WTC11 (cell line): Measurements from ENCODE around the gene UBASH3A. TPM values are rescaled to one million over a fixed set of nuclear protein-coding genes. Genes with fewer than 3 reads are reported as not detected.

Experiments used
- ATAC-seq: fragments of 200-7000 bp; cut with Tn5 transposase; 2 replicates; pipeline ENCODE4 v1.10.0; 2021; ENCODE audit warnings: mild to moderate bottlenecking, moderate library complexity
- CTCF ChIA-PET: fragments of 300-600 bp; sonication (Branson Sonifier 250); formaldehyde crosslinking; loops from one replicate; lab custom pipeline; 2021; ENCODE audit warnings: antibody characterized with exemption; lab: Charles Lee
- POLR2A ChIA-PET: fragments of 350-600 bp; sonication (Branson Sonifier 250); formaldehyde crosslinking; loops from one replicate; lab custom pipeline; 2021; ENCODE audit warnings: antibody characterized with exemption; lab: Charles Lee
- DNase-seq: peaks from one replicate; pipeline ENCODE4 v3.0.0; 2021; ENCODE audit warnings: low spot score
- H3K27ac Mint-ChIP-seq: 2 replicates; pipeline ENCODE4 v1.8.0; 2021; ENCODE audit warnings: mixed read lengths
- H3K27me3 Mint-ChIP-seq: 2 replicates; pipeline ENCODE4 v1.8.0; 2021; ENCODE audit warnings: low read depth, mild to moderate bottlenecking, moderate library complexity, mixed read lengths
- H3K36me3 Mint-ChIP-seq: 2 replicates; pipeline ENCODE4 v1.8.0; 2021; ENCODE audit warnings: mixed read lengths
- H3K4me1 Mint-ChIP-seq: 2 replicates; pipeline ENCODE4 v1.8.0; 2022; ENCODE audit warnings: mixed read lengths
- H3K4me3 Mint-ChIP-seq: 2 replicates; pipeline ENCODE4 v1.8.0; 2021; ENCODE audit warnings: mild to moderate bottlenecking, moderate library complexity, mixed read lengths
- H3K9me3 Mint-ChIP-seq: 2 replicates; pipeline ENCODE4 v1.8.0; 2021; ENCODE audit warnings: mixed read lengths
- GABPB1 ChIP-seq: sonication (generic); formaldehyde crosslinking; IDR thresholded peaks from 2 replicates; pipeline ENCODE4 v1.8.1; 2023; ENCODE audit warnings: mild to moderate bottlenecking, missing genetic modification reagents
- GRHL2 ChIP-seq: fragments of 250-450 bp; sonication (Bioruptor Pico); IDR thresholded peaks from 2 replicates; pipeline ENCODE4 v1.8.0; 2022; ENCODE audit warnings: mild to moderate bottlenecking, moderate library complexity; ENCODE audit not compliant: insufficient replicate concordance, severe bottlenecking
- TCF7 ChIP-seq: sonication (generic); formaldehyde crosslinking; IDR thresholded peaks from 2 replicates; pipeline ENCODE4 v1.8.0; 2022; ENCODE audit warnings: mild to moderate bottlenecking, low read depth, missing genetic modification reagents, moderate library complexity
- ZNF121 ChIP-seq: sonication (generic); formaldehyde crosslinking; IDR thresholded peaks from 2 replicates; pipeline ENCODE4 v1.8.0; 2023; ENCODE audit warnings: missing genetic modification reagents
- ZNF423 ChIP-seq: fragments of 250-450 bp; sonication (Bioruptor Pico); IDR thresholded peaks from 2 replicates; pipeline ENCODE4 v2.1.2; 2022; ENCODE audit warnings: mild to moderate bottlenecking, moderate library complexity
- total RNA-seq: library from RNA; stranded (reverse); gene quantifications from 3 replicates; pipeline ENCODE4 v1.2.3, GENCODE V29; 2021
- TF ChIP-seq, protein P1 (sequence below): sonication (generic); formaldehyde crosslinking; IDR thresholded peaks from 2 replicates; pipeline ENCODE4 v1.8.0; 2022; ENCODE audit warnings: mild to moderate bottlenecking, missing genetic modification reagents
- TF ChIP-seq, protein P2 (sequence below): sonication (generic); formaldehyde crosslinking; IDR thresholded peaks from 2 replicates; pipeline ENCODE4 v1.8.0; 2023; ENCODE audit warnings: missing genetic modification reagents, mild to moderate bottlenecking, borderline replicate concordance
- TF ChIP-seq, protein P3 (sequence below): sonication (generic); formaldehyde crosslinking; IDR thresholded peaks from 2 replicates; pipeline ENCODE4 v1.8.1; 2023; ENCODE audit warnings: mild to moderate bottlenecking, missing genetic modification reagents
- TF ChIP-seq, protein P4 (sequence below): sonication (generic); formaldehyde crosslinking; IDR thresholded peaks from 2 replicates; pipeline ENCODE4 v1.8.1; 2023; ENCODE audit warnings: mild to moderate bottlenecking, missing genetic modification reagents, moderate library complexity
- TF ChIP-seq, protein P5 (sequence below): sonication (generic); formaldehyde crosslinking; IDR thresholded peaks from 2 replicates; pipeline ENCODE4 v1.8.1; 2023; ENCODE audit warnings: mild to moderate bottlenecking, missing genetic modification reagents, moderate library complexity
- TF ChIP-seq, protein P6 (sequence below): sonication (generic); formaldehyde crosslinking; IDR thresholded peaks from 2 replicates; pipeline ENCODE4 v1.8.0; 2023; ENCODE audit warnings: mild to moderate bottlenecking, missing genetic modification reagents
- TF ChIP-seq, protein P7 (sequence below): sonication (generic); formaldehyde crosslinking; IDR thresholded peaks from 2 replicates; pipeline ENCODE4 v1.8.1; 2023; ENCODE audit warnings: mild to moderate bottlenecking, moderate library complexity, missing genetic modification reagents
- TF ChIP-seq, protein P8 (sequence below): fragments of 250-450 bp; sonication (Bioruptor Pico); IDR thresholded peaks from 2 replicates; pipeline ENCODE4 v2.1.2; 2022; ENCODE audit warnings: mild to moderate bottlenecking, moderate library complexity

Gene UBASH3A
- total RNA-seq, 1 experiment from 2014 or later = not detected

DNA sequence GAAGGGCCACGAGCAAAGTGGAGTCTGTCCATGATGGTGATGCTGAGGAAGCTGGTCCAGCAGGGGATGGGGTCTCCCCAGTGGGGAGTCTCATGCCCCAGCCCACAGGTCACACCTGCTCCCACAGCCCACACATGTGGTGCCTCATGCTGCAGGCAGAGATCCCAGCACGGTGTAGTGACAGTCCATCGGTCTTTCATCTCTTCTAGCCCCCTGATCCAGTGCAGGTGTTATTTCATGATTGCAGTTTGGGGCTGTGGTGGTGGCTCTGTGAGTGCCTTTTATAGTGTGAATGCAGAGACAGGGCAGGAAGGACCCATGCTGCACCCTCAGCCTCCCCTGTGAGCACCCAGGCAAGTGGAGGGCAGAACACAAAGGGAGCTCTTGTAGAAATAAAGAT is 45.0 kb downstream of the UBASH3A start (continued):
- TF ChIP-seq, protein P1, sequence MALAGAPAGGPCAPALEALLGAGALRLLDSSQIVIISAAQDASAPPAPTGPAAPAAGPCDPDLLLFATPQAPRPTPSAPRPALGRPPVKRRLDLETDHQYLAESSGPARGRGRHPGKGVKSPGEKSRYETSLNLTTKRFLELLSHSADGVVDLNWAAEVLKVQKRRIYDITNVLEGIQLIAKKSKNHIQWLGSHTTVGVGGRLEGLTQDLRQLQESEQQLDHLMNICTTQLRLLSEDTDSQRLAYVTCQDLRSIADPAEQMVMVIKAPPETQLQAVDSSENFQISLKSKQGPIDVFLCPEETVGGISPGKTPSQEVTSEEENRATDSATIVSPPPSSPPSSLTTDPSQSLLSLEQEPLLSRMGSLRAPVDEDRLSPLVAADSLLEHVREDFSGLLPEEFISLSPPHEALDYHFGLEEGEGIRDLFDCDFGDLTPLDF = no peak
- TF ChIP-seq, protein P2, sequence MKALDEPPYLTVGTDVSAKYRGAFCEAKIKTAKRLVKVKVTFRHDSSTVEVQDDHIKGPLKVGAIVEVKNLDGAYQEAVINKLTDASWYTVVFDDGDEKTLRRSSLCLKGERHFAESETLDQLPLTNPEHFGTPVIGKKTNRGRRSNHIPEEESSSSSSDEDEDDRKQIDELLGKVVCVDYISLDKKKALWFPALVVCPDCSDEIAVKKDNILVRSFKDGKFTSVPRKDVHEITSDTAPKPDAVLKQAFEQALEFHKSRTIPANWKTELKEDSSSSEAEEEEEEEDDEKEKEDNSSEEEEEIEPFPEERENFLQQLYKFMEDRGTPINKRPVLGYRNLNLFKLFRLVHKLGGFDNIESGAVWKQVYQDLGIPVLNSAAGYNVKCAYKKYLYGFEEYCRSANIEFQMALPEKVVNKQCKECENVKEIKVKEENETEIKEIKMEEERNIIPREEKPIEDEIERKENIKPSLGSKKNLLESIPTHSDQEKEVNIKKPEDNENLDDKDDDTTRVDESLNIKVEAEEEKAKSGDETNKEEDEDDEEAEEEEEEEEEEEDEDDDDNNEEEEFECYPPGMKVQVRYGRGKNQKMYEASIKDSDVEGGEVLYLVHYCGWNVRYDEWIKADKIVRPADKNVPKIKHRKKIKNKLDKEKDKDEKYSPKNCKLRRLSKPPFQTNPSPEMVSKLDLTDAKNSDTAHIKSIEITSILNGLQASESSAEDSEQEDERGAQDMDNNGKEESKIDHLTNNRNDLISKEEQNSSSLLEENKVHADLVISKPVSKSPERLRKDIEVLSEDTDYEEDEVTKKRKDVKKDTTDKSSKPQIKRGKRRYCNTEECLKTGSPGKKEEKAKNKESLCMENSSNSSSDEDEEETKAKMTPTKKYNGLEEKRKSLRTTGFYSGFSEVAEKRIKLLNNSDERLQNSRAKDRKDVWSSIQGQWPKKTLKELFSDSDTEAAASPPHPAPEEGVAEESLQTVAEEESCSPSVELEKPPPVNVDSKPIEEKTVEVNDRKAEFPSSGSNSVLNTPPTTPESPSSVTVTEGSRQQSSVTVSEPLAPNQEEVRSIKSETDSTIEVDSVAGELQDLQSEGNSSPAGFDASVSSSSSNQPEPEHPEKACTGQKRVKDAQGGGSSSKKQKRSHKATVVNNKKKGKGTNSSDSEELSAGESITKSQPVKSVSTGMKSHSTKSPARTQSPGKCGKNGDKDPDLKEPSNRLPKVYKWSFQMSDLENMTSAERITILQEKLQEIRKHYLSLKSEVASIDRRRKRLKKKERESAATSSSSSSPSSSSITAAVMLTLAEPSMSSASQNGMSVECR (CRISPR knock-in tag) = no peak
- TF ChIP-seq, protein P3, sequence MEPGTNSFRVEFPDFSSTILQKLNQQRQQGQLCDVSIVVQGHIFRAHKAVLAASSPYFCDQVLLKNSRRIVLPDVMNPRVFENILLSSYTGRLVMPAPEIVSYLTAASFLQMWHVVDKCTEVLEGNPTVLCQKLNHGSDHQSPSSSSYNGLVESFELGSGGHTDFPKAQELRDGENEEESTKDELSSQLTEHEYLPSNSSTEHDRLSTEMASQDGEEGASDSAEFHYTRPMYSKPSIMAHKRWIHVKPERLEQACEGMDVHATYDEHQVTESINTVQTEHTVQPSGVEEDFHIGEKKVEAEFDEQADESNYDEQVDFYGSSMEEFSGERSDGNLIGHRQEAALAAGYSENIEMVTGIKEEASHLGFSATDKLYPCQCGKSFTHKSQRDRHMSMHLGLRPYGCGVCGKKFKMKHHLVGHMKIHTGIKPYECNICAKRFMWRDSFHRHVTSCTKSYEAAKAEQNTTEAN = no peak

DNA sequence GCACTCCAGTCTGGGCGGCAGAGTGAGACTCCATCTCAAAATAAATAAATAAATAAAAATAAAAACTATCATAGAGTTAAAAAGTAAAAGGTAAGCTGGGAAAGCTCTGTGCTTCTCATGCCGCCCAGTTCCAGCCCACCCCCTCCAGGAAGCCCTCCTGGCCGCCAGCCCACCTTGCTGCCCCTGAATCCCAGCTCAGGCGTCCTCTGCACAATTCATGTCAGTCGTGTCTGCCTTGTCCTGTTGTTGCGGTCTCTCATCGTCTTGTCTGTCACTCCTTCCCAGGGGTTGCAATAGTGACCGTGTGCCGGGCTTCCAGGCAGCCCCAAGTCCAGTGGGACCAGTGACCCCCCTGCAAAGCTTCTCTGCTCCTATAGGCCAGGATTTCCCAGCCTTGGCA is 48.2 kb downstream of the UBASH3A start:
- H3K27ac Mint-ChIP-seq = no peak overlapping the region

DNA sequence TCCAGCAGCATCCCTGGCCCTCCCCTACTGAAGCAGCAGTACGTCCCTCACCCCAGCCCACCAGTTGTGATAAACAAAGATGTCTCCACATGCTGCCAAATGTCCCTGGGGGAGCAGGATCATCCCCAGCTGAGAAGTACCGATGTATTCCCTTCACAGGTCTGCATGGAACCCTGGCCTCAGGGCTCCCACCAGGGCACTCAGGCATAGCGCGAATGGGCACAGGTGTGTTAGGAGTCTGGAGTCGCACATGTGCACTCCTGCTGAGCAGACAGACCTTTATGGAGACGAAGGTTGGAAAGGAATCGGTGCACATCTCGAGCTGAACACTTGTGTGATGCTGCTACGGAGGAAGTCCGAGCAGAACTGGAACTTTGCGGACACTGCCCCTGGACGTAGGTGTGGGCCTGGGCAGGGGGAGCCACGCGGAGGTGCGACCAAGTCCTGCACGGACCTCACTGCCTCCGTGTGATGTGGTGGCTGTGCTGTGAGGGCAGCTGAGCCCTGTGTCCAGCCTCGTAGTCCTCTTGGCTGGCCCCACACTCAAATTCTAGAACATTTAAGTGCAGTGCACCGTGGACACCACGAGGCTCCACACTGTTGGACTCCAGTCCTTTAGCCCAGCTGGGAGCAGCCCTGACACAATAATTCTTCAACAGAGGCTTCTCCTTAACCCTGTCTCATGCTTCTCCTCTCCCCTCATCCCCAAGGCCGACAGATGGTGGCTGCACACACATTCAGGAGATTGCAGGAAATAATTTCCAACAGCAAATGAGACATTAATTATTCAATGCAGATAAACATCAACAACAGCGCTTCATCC is 48.9 kb downstream of the UBASH3A start:
- ChIA-PET CTCF (interaction anchor here (0.9 to 1.0 kb wide), 2 partner anchors 143 to 232 kb away, joined by 3 read pairs; no protein-coding TSS in a partner anchor), POLR2A (no interaction called here)
- peaks cover 18% of the 10 kb centered on the region for H3K4me1 Mint-ChIP-seq
- no peak for ATAC-seq
- H3K27me3 Mint-ChIP-seq = no peaks in the 10 kb centered on the region; the same call in 1 of the 2 replicates
- DNase-seq = no peak
- no peak overlapping the region for H3K4me3 Mint-ChIP-seq
- no peaks in the 10 kb centered on the region for H3K36me3 Mint-ChIP-seq
- no peaks in the 10 kb centered on the region for H3K9me3 Mint-ChIP-seq
- no peak overlapping the region for H3K27ac Mint-ChIP-seq
- TF ChIP-seq ZNF423 (no peak), ZNF121 (CRISPR knock-in tag) (no peak), TCF7 (CRISPR knock-in tag) (no peak), GABPB1 (CRISPR knock-in tag) (no peak), GRHL2 (no peak)
- TF ChIP-seq, protein P4, sequence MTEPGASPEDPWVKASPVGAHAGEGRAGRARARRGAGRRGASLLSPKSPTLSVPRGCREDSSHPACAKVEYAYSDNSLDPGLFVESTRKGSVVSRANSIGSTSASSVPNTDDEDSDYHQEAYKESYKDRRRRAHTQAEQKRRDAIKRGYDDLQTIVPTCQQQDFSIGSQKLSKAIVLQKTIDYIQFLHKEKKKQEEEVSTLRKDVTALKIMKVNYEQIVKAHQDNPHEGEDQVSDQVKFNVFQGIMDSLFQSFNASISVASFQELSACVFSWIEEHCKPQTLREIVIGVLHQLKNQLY (CRISPR knock-in tag) = no peak
- TF ChIP-seq, protein P5, sequence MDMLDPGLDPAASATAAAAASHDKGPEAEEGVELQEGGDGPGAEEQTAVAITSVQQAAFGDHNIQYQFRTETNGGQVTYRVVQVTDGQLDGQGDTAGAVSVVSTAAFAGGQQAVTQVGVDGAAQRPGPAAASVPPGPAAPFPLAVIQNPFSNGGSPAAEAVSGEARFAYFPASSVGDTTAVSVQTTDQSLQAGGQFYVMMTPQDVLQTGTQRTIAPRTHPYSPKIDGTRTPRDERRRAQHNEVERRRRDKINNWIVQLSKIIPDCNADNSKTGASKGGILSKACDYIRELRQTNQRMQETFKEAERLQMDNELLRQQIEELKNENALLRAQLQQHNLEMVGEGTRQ (CRISPR knock-in tag) = no peak
- TF ChIP-seq, protein P6, sequence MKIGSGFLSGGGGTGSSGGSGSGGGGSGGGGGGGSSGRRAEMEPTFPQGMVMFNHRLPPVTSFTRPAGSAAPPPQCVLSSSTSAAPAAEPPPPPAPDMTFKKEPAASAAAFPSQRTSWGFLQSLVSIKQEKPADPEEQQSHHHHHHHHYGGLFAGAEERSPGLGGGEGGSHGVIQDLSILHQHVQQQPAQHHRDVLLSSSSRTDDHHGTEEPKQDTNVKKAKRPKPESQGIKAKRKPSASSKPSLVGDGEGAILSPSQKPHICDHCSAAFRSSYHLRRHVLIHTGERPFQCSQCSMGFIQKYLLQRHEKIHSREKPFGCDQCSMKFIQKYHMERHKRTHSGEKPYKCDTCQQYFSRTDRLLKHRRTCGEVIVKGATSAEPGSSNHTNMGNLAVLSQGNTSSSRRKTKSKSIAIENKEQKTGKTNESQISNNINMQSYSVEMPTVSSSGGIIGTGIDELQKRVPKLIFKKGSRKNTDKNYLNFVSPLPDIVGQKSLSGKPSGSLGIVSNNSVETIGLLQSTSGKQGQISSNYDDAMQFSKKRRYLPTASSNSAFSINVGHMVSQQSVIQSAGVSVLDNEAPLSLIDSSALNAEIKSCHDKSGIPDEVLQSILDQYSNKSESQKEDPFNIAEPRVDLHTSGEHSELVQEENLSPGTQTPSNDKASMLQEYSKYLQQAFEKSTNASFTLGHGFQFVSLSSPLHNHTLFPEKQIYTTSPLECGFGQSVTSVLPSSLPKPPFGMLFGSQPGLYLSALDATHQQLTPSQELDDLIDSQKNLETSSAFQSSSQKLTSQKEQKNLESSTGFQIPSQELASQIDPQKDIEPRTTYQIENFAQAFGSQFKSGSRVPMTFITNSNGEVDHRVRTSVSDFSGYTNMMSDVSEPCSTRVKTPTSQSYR (CRISPR knock-in tag) = no peak

More for the DNA sequence above, 48.2 kb downstream of the UBASH3A start:
- no peaks in the 10 kb centered on the region; the same call in 1 of the 2 replicates for H3K27me3 Mint-ChIP-seq
- DNase-seq (no peak), ATAC-seq (no peak)
- no peaks in the 10 kb centered on the region for H3K9me3 Mint-ChIP-seq
- ChIA-PET POLR2A (no interaction called here), CTCF (interaction anchor here (1.0 kb wide), 1 partner anchor 232 kb away, joined by 3 read pairs; no protein-coding TSS in a partner anchor)
- H3K4me1 Mint-ChIP-seq = peaks cover 18% of the 10 kb centered on the region
- TF ChIP-seq, protein P7, sequence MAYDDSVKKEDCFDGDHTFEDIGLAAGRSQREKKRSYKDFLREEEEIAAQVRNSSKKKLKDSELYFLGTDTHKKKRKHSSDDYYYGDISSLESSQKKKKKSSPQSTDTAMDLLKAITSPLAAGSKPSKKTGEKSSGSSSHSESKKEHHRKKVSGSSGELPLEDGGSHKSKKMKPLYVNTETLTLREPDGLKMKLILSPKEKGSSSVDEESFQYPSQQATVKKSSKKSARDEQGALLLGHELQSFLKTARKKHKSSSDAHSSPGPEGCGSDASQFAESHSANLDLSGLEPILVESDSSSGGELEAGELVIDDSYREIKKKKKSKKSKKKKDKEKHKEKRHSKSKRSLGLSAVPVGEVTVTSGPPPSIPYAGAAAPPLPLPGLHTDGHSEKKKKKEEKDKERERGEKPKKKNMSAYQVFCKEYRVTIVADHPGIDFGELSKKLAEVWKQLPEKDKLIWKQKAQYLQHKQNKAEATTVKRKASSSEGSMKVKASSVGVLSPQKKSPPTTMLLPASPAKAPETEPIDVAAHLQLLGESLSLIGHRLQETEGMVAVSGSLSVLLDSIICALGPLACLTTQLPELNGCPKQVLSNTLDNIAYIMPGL (CRISPR knock-in tag) = no peak
- TF ChIP-seq, protein P8, sequence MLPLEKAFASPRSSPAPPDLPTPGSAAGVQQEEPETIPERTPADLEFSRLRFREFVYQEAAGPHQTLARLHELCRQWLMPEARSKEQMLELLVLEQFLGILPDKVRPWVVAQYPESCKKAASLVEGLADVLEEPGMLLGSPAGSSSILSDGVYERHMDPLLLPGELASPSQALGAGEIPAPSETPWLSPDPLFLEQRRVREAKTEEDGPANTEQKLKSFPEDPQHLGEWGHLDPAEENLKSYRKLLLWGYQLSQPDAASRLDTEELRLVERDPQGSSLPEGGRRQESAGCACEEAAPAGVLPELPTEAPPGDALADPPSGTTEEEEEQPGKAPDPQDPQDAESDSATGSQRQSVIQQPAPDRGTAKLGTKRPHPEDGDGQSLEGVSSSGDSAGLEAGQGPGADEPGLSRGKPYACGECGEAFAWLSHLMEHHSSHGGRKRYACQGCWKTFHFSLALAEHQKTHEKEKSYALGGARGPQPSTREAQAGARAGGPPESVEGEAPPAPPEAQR (CRISPR knock-in tag) = no peak
- no peak overlapping the region for H3K4me3 Mint-ChIP-seq
- H3K36me3 Mint-ChIP-seq = no peaks in the 10 kb centered on the region
